Lower leg skin (tissue), 4 donors: ENCODE measurements around the gene OTC. TPM values are rescaled to one million over a fixed set of nuclear protein-coding genes. Genes with fewer than 3 reads are reported as not detected.

ENCODE experiments used
- DNase-seq, 2 donors: peaks; one replicate each; pipeline ENCODE4 v3.0.0-alpha.2; 2019; ENCODE audit warnings: low spot score in 2 of 2
- H3K4me3 ChIP-seq: fragments of 200-600 bp; sonication (generic); 2 replicates; pipeline ENCODE4 v1.5.1; 2017; ENCODE audit warnings: mild to moderate bottlenecking, low read depth; ENCODE audit not compliant: poor library complexity, severe bottlenecking
- POLR2A ChIP-seq, 2 donors: fragments of 450-650 bp; IDR thresholded peaks; one replicate each; pipeline ENCODE4 v1.6.1; 2016 to 2017; ENCODE audit warnings: antibody characterized with exemption in 2 of 2, mild to moderate bottlenecking in 1 of 2, moderate library complexity in 1 of 2
- WGBS, 2 donors: methylation state at CpG; one replicate each; pipeline ENCODE4 v1.1.5; 2018; 5-methylcytosine and 5-hydroxymethylcytosine counted together
- intact Hi-C: fragments of 100-400 bp; cut with DNase I; formaldehyde crosslinking; loops from one replicate; pipeline ENCODE4 v1.15.0; 2023; ENCODE audit warnings: low total_unique reads
- total RNA-seq, 4 donors: library from RNA; depleted of rRNA; stranded (reverse); fragments of >200 nt; gene quantifications; one replicate each; pipeline ENCODE4 v1.1.0, GENCODE V29; 2016
- TF ChIP-seq, protein P1 (sequence below), 3 donors: fragments of 450-650 bp; IDR thresholded peaks; one replicate each; pipeline ENCODE4 v1.5.1; 2016; ENCODE audit warnings: antibody characterized with exemption in 3 of 3, mild to moderate bottlenecking in 3 of 3, moderate library complexity in 2 of 3

Gene OTC
- total RNA-seq, 4 donors from 2014 or later, result not detected

DNA sequence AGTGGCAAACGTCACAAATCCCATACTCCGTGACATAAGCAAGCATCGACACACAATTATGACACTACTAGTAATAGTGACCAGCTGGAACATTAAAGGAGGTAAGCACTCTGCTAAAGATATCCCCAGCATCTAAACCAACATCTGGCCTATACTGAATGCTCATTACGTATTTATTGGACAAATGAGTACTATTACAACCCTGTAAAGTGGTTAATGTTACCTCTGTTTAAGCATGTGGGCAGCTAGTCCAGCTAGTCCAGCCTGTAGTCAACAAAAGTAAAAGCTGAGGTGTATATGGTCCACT, 24.7 kb upstream of the OTC start:
- H3K4me3 ChIP-seq, result no peak overlapping the region
- intact Hi-C loops, result no loop called here
- no peak for DNase-seq
- TF ChIP-seq, protein P1, sequence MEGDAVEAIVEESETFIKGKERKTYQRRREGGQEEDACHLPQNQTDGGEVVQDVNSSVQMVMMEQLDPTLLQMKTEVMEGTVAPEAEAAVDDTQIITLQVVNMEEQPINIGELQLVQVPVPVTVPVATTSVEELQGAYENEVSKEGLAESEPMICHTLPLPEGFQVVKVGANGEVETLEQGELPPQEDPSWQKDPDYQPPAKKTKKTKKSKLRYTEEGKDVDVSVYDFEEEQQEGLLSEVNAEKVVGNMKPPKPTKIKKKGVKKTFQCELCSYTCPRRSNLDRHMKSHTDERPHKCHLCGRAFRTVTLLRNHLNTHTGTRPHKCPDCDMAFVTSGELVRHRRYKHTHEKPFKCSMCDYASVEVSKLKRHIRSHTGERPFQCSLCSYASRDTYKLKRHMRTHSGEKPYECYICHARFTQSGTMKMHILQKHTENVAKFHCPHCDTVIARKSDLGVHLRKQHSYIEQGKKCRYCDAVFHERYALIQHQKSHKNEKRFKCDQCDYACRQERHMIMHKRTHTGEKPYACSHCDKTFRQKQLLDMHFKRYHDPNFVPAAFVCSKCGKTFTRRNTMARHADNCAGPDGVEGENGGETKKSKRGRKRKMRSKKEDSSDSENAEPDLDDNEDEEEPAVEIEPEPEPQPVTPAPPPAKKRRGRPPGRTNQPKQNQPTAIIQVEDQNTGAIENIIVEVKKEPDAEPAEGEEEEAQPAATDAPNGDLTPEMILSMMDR (IDR thresholded peaks at IDR 0.05), result no peak
- TF ChIP-seq POLR2A (IDR thresholded peaks at IDR 0.05), result no peak
- 25 to 75% methylated on average over 1 to 2 of the region's 4 CpGs for WGBS, 2 donors

DNA sequence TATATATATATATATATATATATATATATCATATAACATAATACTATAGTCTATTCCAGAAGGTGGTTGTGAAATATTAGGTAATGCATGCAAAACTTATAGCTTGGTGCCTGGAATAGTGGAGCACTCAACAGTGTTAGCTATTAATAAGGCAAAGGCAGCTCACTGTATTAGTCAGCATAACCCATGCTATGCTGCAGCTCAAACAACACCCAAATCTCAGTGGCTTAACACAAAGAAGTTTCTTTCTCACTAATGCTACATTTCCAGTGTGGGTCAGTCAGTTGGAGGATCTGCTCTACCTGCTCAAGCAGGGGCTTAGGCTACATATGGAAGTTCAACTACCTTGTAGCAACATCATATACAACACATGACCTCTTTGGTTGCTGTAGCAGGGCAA, 19.9 kb upstream of the OTC start:
- TF ChIP-seq, protein P1 (IDR thresholded peaks at IDR 0.05), result no peak
- TF ChIP-seq POLR2A (IDR thresholded peaks at IDR 0.05), result no peak
- H3K4me3 ChIP-seq, result no peak overlapping the region
- no peak for DNase-seq
- intact Hi-C loops, result no loop called here

DNA sequence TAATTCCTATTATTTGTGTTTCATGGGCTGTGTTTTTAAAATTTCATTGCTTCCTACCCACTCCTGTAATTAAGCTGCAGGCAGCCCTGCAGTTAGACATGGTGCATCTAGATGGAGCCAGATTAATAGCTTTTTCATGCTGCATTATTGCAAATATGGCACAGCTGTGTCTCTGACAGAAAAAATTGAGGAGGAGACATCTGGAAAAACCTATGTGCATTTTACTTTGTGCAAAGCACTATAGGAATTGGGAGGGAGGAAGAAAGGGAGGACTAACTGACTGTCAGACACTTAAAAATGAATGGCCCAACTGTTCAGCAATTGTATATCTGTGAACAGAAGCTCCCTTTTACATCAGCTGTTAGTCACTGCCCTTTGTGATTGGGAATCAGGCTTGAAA, 17.0 kb upstream of the OTC start:
- intact Hi-C loops, result no loop called here
- TF ChIP-seq, protein P1 (IDR thresholded peaks at IDR 0.05), result no peak
- TF ChIP-seq POLR2A (IDR thresholded peaks at IDR 0.05), result no peak

DNA sequence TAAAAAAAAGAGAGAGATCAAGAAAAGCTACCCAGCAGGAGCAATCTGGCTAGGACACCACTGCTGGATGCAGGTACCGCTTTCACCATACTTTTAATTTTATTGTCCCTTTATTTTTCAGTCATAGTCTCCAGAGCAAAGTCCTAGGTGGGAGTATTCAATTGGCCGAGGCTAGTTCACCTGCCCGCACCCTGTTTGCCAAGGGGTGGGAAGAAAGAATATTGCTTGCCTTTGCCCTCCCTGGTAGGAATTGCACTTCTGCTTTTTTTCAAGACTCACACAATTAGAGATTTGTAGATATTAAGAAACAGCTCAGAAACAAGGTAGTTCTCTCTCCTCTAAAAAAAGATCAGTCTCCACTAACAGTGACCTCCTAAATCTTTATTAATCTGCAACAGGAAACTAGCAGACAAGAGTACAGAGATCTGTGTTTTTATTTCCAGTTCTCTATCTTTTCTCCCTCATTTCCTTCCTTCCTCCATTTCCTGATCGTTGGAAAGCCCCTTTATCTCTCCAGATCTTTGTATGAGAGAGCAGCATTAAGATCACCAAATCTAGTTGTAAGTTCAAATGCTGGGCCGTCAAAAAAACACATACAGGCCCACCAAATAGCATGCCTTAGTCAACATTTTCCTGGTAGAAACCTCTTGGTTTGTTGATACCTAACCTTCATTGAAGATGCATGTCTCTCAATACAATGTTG, 15.7 kb upstream of the OTC start:
- intact Hi-C loops, result no loop called here
- TF ChIP-seq, protein P1 (IDR thresholded peaks at IDR 0.05), result no peak
- TF ChIP-seq POLR2A (IDR thresholded peaks at IDR 0.05), result no peak
- no peak overlapping the region for H3K4me3 ChIP-seq
- no peak for DNase-seq
- WGBS, 2 donors, result 62 to 70% methylated on average over 5 of the region's 5 CpGs

More for the DNA sequence above, 17.0 kb upstream of the OTC start:
- H3K4me3 ChIP-seq, result no peak overlapping the region
- DNase-seq, result no peak

DNA sequence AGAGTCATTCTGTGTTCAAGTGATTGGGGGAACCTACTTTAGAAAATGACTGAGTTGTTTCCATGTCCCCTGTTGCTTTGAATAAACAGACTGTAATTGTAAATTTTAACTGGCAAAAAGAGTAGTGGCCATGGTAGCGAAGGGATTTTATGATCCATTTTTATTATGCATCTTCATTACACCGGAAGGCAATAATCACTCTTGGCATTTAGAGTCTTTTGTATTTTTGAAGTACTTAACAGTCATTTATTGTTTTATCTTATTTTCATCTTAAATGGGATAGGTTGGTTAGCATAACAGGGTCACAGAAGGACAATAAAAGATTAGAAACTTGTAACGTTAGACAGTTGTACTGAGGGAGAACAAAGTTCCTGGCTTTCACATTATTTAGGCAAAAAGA, 11.0 kb upstream of the OTC start:
- 75 to 76% methylated on average over 3 of the region's 3 CpGs for WGBS, 2 donors
- DNase-seq, result no peak
- TF ChIP-seq, protein P1 (IDR thresholded peaks at IDR 0.05), result no peak
- no peak for TF ChIP-seq POLR2A (IDR thresholded peaks at IDR 0.05)
- no peak overlapping the region for H3K4me3 ChIP-seq
- intact Hi-C loops, result no loop called here
